GM18873 (cell line): ENCODE results near the gene ADCY6.

Experiments used
- ATAC-seq: cut with Tn5 transposase; IDR thresholded peaks from one replicate; pipeline ENCODE4 v1.9.1; 2021; ENCODE audit warnings: mild to moderate bottlenecking, moderate library complexity, moderate number of reproducible peaks; ENCODE audit not compliant: unreplicated experiment, low FRiP score

Gene ADCY6

GRCh38 chr12:48788854-48789775 is at the start of gene ADCY6:
Gene ADCY6 (minus strand): TSS chr12:48789089. CDS start chr12:48783434, 5,655 bp downstream.
- no peak for ATAC-seq

- no peak for ATAC-seq
Measured at GRCh38 chr12:48838048-48838447, 49.2 kb upstream of the ADCY6 start.

- ATAC-seq, result no peak
Measured at GRCh38 chr12:48832321-48833060, 43.6 kb upstream of the ADCY6 start.

GRCh38 chr12:48831257-48831656 is 42.4 kb upstream of the ADCY6 start:
- no peak for ATAC-seq

GRCh38 chr12:48828841-48829575 is 40.1 kb upstream of the ADCY6 start:
- ATAC-seq, result no peak

DNA sequence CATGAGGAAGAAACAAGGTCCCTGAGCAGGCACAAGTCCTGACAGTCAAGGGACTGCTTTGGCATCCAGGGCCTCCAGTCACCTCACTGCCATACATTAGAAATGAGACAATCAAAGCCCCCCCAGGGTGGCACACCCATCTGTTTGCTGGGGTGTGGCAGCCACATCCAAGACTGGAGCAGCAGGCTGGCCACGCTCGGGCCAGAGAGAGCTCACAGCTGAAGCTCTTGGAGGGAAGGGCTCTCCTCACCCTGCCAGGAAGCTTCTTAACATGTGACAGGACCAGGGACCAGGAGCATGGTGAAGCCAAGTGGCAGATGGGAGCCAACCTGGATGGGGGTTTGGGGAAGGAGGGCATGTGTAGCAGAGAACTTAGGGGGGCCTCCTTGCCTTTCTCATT is 39.4 kb upstream of the ADCY6 start:
- no peak for ATAC-seq

DNA sequence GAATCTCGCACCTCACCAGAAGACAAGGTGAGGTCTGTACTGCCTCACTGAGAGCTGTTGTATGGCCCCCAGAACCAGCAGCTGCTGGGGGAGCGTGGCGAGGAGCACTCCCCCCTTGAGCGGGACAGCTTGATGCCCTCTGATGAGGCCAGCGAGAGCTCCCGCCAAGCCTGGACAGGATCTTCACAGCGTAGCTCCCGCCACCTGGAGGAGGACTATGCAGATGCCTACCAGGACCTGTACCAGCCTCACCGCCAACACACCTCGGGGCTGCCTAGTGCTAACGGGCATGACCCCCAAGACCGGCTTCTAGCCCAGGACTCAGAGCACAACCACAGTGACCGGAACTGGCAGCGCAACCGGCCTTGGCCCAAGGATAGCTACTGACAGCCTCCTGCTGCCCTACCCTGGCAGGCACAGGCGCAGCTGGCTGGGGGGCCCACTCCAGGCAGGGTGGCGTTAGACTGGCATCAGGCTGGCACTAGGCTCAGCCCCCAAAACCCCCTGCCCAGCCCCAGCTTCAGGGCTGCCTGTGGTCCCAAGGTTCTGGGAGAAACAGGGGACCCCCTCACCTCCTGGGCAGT is 38.7 kb upstream of the ADCY6 start:
- ATAC-seq, result no peak

DNA sequence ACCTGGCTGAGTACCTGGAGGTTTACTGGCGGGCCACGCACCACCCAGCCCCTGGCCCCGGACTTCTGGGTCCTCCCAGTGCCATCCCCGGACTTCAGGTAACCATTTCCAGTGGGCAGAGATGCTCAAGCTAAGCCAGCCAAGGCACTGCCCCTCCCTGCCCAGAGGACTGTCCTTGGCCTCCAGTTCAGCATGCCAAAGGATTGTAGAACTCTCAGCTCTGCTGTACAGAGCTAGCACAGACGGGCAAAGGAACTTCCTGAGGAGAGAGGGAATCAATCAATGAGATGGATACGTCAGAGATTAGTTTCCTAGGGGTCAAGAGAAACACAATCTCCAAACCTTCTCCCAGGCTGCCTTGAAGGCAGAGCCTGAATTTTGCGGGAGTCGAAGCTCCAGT is 38.1 kb upstream of the ADCY6 start:
- ATAC-seq, result no peak

- no peak for ATAC-seq
Measured at GRCh38 chr12:48826209-48826855, 37.4 kb upstream of the ADCY6 start.

GRCh38 chr12:48824905-48825304 is 36.0 kb upstream of the ADCY6 start:
- no peak for ATAC-seq

GRCh38 chr12:48824112-48824511 is 35.2 kb upstream of the ADCY6 start:
- no peak for ATAC-seq

DNA sequence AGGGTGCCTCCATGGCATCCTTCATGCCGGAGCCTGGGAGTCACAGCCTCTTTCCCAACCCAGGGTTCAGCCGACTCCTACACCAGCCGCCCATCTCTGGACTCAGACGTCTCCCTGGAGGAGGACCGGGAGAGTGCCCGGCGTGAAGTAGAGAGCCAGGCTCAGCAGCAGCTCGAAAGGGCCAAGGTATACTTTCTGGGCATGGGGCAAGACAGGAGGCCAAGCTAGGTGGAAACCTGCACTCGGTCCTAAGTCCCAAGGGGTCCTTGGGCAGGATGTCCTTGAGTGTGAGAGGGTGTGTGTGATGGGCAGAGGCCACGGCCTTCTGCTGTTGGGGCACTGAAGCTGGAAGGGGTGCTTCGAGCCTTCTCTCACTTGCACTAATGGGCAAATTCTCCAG is 34.4 kb upstream of the ADCY6 start:
- no peak for ATAC-seq

DNA sequence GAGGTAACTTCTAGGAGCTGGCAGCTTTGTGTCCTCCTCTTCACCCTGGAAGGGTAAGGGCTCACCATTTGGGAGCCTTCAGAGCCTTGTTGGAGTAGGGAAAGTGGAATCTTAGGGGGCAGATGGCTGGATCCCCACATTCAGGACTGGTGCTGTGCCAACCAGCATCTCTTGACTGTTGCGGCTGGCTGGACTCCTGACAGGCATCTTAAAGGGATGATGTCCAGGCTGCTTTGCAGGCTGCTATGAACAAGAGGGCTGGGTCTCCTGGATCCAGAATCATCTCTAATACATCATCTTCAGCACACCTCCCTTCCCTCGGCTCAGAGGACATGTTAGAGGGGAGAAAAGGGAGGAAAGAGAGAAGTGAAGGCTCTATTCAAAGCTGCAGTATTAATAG is 33.8 kb upstream of the ADCY6 start:
- no peak for ATAC-seq

DNA sequence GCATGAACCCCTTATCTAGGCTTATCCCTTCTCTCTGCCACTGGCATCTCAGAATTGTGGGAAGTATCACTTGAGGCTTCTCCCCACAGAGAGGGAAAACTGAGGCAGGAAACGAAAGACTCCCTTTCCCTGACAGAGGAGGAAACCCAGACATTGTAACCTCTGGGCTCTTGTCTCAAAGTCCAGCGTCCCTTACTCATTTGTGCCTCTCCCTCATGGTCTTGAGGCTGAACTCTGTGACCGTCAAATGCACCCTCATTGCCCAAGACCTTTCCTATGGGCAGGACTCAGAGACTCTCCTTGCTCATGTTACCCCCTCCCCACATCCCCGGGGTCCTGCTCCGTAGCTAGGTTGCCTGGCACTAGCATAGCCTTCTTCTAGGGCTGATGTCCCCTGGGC is 33.2 kb upstream of the ADCY6 start:
- no peak for ATAC-seq

- ATAC-seq, result no peak
Measured at GRCh38 chr12:48819986-48820725, 31.3 kb upstream of the ADCY6 start.

GRCh38 chr12:48818831-48819590 is 30.1 kb upstream of the ADCY6 start:
- ATAC-seq, result no peak

GRCh38 chr12:48817873-48818830 is 29.3 kb upstream of the ADCY6 start, which contains the start of gene CACNB3:
Gene CACNB3 (plus strand): TSS chr12:48818496. CDS start chr12:48818930, 434 bp downstream.
- ATAC-seq, result no peak
